GM06990 (cell line): ENCODE results near the gene SLC30A5.
"Not testable (repeated sequence)": the region's sequence is repeated elsewhere in the genome, so short reads cannot be mapped to it uniquely, and the experiment has no call there.

Experiments used
- DNase-seq: peaks from one replicate; pipeline ENCODE4 v3.0.0-alpha.2; 2011; ENCODE audit not compliant: insufficient read length; ENCODE audit errors: extremely low read depth
- H3K27me3 ChIP-seq: replicated peaks from 2 replicates; pipeline ENCODE4 v1.6.0; 2011; ENCODE audit warnings: low read length; ENCODE audit not compliant: control insufficient read depth, insufficient read depth
- H3K36me3 ChIP-seq: 2 replicates; pipeline ENCODE4 v1.5.1; 2011; ENCODE audit warnings: low read length; ENCODE audit not compliant: control insufficient read depth, insufficient read depth
- H3K4me3 ChIP-seq: replicated peaks from 2 replicates; pipeline ENCODE4 v1.5.1; 2011; ENCODE audit warnings: low read depth, mild to moderate bottlenecking, control low read depth, low read length
- TF ChIP-seq, protein P1 (sequence below): IDR thresholded peaks from 2 replicates; pipeline ENCODE4 v1.5.1; 2011; ENCODE audit warnings: low read length, control low read depth, mild to moderate bottlenecking, inconsistent platforms; ENCODE audit not compliant: insufficient read depth, poor library complexity, severe bottlenecking

SLC30A5 gene

DNA sequence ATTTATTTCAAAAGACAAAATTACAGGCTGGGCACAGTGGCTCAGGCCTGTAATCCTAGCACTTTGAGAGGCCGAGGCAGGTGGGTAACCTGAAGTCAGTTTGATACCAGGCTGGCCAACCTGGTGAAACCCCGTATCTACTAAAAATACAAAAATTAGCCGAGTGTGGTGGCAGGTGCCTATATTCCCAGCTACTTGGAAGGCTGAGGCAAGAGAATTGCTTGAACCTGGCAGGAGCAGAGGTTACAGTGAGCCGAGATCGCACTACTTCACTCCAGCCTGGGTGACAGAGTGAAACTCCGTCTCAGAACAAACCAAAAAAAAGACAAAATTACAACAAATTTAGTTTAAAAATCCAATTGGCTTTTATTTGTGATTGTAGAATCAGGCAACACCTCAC lies 14.3 kb upstream of the SLC30A5 start:
- Histone ChIP-seq H3K27me3 (no peaks in the 10 kb centered on the region), H3K4me3 (no peak overlapping the region), H3K36me3 (no peaks in the 10 kb centered on the region)
- TF ChIP-seq, protein P1, sequence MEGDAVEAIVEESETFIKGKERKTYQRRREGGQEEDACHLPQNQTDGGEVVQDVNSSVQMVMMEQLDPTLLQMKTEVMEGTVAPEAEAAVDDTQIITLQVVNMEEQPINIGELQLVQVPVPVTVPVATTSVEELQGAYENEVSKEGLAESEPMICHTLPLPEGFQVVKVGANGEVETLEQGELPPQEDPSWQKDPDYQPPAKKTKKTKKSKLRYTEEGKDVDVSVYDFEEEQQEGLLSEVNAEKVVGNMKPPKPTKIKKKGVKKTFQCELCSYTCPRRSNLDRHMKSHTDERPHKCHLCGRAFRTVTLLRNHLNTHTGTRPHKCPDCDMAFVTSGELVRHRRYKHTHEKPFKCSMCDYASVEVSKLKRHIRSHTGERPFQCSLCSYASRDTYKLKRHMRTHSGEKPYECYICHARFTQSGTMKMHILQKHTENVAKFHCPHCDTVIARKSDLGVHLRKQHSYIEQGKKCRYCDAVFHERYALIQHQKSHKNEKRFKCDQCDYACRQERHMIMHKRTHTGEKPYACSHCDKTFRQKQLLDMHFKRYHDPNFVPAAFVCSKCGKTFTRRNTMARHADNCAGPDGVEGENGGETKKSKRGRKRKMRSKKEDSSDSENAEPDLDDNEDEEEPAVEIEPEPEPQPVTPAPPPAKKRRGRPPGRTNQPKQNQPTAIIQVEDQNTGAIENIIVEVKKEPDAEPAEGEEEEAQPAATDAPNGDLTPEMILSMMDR, result no peak
- no peak for DNase-seq

GRCh38 chr5:69083412-69083811 lies 10.4 kb upstream of the SLC30A5 start:
- Histone ChIP-seq H3K27me3 (no peaks in the 10 kb centered on the region), H3K36me3 (no peaks in the 10 kb centered on the region), H3K4me3 (no peak overlapping the region)
- TF ChIP-seq, protein P1, result no peak
- DNase-seq, result no peak

DNA sequence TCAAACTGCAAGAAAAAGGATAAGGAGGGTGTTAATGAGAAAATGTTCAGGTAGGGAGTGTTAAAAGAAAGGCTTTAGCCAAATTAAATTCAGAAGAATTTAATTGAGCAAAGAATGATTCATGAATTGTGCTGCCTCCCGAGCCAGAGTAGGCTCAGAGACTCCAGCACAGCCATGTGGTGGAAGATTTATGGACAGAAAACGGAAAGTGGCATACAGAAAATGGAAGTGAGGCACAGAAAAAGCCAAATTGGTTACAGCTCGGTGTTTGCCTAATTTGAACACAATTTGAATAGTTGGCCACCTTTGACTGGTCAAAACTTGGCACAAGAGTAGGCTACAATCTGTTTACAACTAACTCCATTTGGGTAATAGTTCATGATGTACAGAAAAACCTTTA lies 9.6 kb upstream of the SLC30A5 start:
- Histone ChIP-seq H3K4me3 (no peak overlapping the region), H3K27me3 (no peaks in the 10 kb centered on the region), H3K36me3 (no peaks in the 10 kb centered on the region)
- TF ChIP-seq, protein P1, result no peak
- no peak for DNase-seq

GRCh38 chr5:69084903-69085302 lies 8.9 kb upstream of the SLC30A5 start:
- Histone ChIP-seq H3K36me3 (no peaks in the 10 kb centered on the region), H3K27me3 (no peaks in the 10 kb centered on the region), H3K4me3 (no peak overlapping the region)
- no peak for DNase-seq
- TF ChIP-seq, protein P1, result no peak

DNA sequence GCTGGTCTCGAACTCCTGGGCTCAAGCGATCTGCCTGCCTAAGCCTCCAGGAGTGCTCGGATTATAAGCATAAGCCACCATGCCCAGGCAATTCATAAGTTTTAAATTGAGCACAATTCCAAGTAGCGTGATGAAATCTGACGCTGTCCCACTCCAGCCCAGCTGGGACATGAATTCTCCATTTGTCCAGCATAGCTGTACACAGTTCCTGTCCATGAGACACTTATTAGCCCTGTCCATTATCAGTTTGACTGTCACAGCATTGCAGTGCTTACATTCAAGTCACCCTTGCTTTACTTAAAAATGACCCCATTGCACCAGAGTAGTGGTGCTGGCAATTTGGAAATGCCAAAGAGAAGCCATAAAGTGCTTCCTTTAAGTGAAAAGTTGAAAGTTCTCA lies 7.6 kb upstream of the SLC30A5 start:
- TF ChIP-seq, protein P1, result no peak
- no peaks in the 10 kb centered on the region for H3K36me3 ChIP-seq
- no peaks in the 10 kb centered on the region for H3K27me3 ChIP-seq
- H3K4me3 ChIP-seq, result no peak overlapping the region
- no peak for DNase-seq

DNA sequence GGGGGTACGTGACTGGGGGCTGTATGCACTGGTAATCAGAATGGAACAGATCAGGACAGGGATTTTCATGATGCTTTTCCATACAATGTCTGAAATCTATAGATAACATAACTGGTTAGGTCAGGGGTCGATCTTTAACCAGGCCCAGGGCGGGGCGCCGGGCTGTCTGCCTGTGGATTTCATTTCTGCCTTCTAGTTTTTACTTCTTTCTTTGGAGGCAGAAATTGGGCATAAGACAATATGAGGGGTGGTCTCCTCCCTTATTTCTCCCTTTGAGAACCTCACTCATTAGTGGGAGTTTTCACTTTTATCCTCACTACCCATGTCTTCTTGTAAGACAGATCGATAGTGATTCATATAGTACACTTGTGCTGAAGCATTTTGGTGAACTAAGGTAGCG lies 5.8 kb upstream of the SLC30A5 start:
- not testable (repeated sequence) for DNase-seq, H3K36me3 ChIP-seq, H3K4me3 ChIP-seq, H3K27me3 ChIP-seq
